Spleen (tissue), 11 donors: ENCODE measurements around the gene FRMD6. TPM values are rescaled to one million over a fixed set of nuclear protein-coding genes. Genes with fewer than 3 reads are reported as not detected.

Source experiments
- DNase-seq: peaks from one replicate; pipeline ENCODE4 v3.0.0-alpha.2; 2020
- H3K27ac ChIP-seq, 8 donors: fragments of 200-600 bp; sonication (generic) in 7 of 8; 1 replicate in 4 of 8; 2 replicates in 4 of 8; pipeline versions ENCODE4 v1.5.0 to v1.8.0; 2016 to 2021; ENCODE audit warnings: inconsistent platforms in 4 of 8, mild to moderate bottlenecking in 4 of 8, moderate library complexity in 1 of 8
- H3K27me3 ChIP-seq, 7 donors: fragments of 200-600 bp; sonication (generic) in 6 of 7; replicated peaks in 1 of 7; 1 replicate in 4 of 7; 2 replicates in 3 of 7; pipeline versions ENCODE4 v1.5.0 to v1.8.0; 2016 to 2021; ENCODE audit warnings: inconsistent platforms in 3 of 7, mild to moderate bottlenecking in 1 of 7
- H3K36me3 ChIP-seq, 6 donors: fragments of 200-600 bp; sonication (generic) in 5 of 6; 1 replicate in 4 of 6; 2 replicates in 2 of 6; pipeline versions ENCODE4 v1.5.0 to v1.8.0; 2016 to 2021; ENCODE audit warnings: inconsistent platforms in 2 of 6
- H3K4me1 ChIP-seq, 6 donors: fragments of 200-600 bp; sonication (generic) in 5 of 6; 1 replicate in 3 of 6; 2 replicates in 3 of 6; pipeline versions ENCODE4 v1.5.0 to v1.8.0; 2016 to 2021; ENCODE audit warnings: inconsistent platforms in 3 of 6
- H3K4me3 ChIP-seq, 8 donors: fragments of 200-600 bp; sonication (generic) in 7 of 8; 1 replicate in 4 of 8; 2 replicates in 4 of 8; pipeline versions ENCODE4 v1.5.0 to v1.8.0; 2016 to 2021; ENCODE audit warnings: inconsistent platforms in 4 of 8, mild to moderate bottlenecking in 4 of 8, moderate library complexity in 2 of 8
- H3K9me3 ChIP-seq, 8 donors: fragments of 200-600 bp; sonication (generic) in 7 of 8; 1 replicate in 4 of 8; 2 replicates in 4 of 8; pipeline versions ENCODE4 v1.5.0 to v1.8.0; 2016 to 2021; ENCODE audit warnings: inconsistent platforms in 4 of 8
- POLR2A ChIP-seq, 3 donors: fragments of 450-650 bp; IDR thresholded peaks; one replicate each; pipeline ENCODE4 v1.5.1; 2017; ENCODE audit warnings: antibody characterized with exemption in 3 of 3, mild to moderate bottlenecking in 1 of 3
- POLR2AphosphoS5 ChIP-seq, 3 donors: sonication (generic); formaldehyde crosslinking; IDR thresholded peaks; one replicate each; pipeline ENCODE4 v1.5.1; 2017; ENCODE audit warnings: antibody characterized with exemption in 3 of 3
- WGBS, 5 donors: extraction: QIAGEN DNeasy Blood & Tissue Kit in 3 of 5; methylation state at CpG; one replicate each; pipeline versions ENCODE4 v1.1.5 to v1.1.7; 2013 to 2018; 5-methylcytosine and 5-hydroxymethylcytosine counted together
- intact Hi-C: fragments of 100-400 bp; cut with DNase I; formaldehyde crosslinking; loops from one replicate; pipeline ENCODE4 v1.15.0; 2023; ENCODE audit warnings: low total_unique reads
- polyA plus RNA-seq, 3 donors: library from polyadenylated mRNA; stranded (reverse); fragments of 200-250 nt; gene quantifications; one replicate each; pipeline ENCODE4 v1.2.1, GENCODE V29; 2013
- total RNA-seq, 7 donors: library from RNA; depleted of rRNA in 3 of 7; stranded (reverse); fragments of >200 nt in 3 of 7; fragmentation: NEBNext Ultra II Directional in 4 of 7; extraction: Animal tissue kit (Norgen Biotek cat#: 25700) in 4 of 7; gene quantifications; one replicate each; pipeline versions ENCODE4 v1.1.0 to v1.2.1, GENCODE V29; 2016 to 2021
- TF ChIP-seq, protein P1 (sequence below), 11 experiments: fragments of 200-600 bp in 7 of 11; fragments of 450-650 bp in 4 of 11; sonication (generic) in 4 of 11; IDR thresholded peaks in 8 of 11; conservative IDR thresholded peaks in 3 of 11; 1 replicate in 7 of 11; 2 replicates in 4 of 11; pipeline versions ENCODE4 v1.4.0 to v1.8.0; 2016 to 2021; ENCODE audit warnings: antibody characterized with exemption in 11 of 11, inconsistent platforms in 4 of 11, mild to moderate bottlenecking in 1 of 11
- donor health status: healthy with polysubstance abuse.
- donor health status: DM: no; HTN: no; CAD: no; lungs with moderate emphysema.
- donor health status: DM: no; HTN: no; CAD: no.
- donor health status: Bipolar disorder and iron deficiency.
- donor health status: healthy.
- donor health status: DM: no; HTN: no; CAD: no.
- donor health status: DM: yes; HTN: yes; CAD: no.

Gene FRMD6
- total and polyA plus RNA-seq, 10 donors: 2.2 to 37.2 (median 26.7) TPM

DNA sequence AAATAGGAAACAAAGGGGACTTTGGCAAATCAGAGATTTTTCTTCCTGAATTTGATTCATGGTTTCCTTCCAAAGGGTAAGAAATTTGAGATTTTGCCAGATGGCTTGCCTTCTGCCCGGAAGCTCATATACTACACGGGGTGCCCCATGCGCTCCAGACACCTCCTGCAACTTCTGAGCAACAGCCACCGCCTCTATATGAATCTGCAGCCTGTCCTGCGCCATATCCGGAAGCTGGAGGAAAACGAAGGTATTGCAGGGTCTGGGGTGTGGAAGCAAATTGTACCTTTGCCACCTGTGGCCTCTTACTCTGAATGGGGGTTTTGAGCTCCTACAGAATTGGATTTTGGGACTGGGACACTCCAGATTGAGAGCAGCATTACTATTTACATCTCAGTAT lies 63.5 kb downstream of the FRMD6 start:
- DNase-seq: no peak
- intact Hi-C loops: no loop called here
- Histone ChIP-seq H3K27ac (no peak overlapping the region), H3K4me1 (no peaks in the 10 kb centered on the region), H3K4me3 (no peak overlapping the region), H3K36me3 (peaks cover 0 to 21% (median 2%) of the 10 kb centered on the region in 6 donors), H3K9me3 (no peaks in the 10 kb centered on the region), H3K27me3 (no peaks in the 10 kb centered on the region)
- no peak for TF ChIP-seq POLR2AphosphoS5 (IDR thresholded peaks at IDR 0.05)
- WGBS, 5 donors: 81 to 88% (median 87%) methylated on average over 7 of the region's 7 CpGs

DNA sequence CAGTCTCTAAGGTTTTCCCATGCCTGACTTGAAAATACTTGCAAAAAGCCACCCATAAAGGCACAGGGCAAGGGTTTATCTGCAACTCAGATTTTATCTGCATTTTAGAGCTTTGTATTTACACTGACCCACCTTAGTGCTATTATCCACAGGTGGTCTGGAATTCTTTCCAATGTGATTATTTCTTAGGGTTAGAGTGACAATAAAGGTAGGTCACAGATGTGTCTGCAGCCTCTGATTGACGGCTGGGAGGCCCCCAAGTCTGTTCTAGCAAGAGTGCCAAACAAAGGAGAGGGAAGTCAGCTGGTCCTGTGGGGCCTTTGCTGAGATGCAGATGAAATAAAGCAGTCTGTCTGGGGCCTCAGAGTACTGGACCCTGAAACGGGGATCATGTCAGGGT lies 64.0 kb downstream of the FRMD6 start:
- no peaks in the 10 kb centered on the region for H3K9me3 ChIP-seq
- WGBS, 5 donors: 72 to 96% (median 79%) methylated on average over 2 of the region's 2 CpGs
- intact Hi-C loops: no loop called here
- no peak overlapping the region for H3K4me3 ChIP-seq
- no peaks in the 10 kb centered on the region for H3K27me3 ChIP-seq
- peaks cover 0 to 24% (median 2%) of the 10 kb centered on the region in 6 donors for H3K36me3 ChIP-seq
- H3K27ac ChIP-seq: no peak overlapping the region
- no peak for TF ChIP-seq POLR2AphosphoS5 (IDR thresholded peaks at IDR 0.05)
- TF ChIP-seq, protein P1, sequence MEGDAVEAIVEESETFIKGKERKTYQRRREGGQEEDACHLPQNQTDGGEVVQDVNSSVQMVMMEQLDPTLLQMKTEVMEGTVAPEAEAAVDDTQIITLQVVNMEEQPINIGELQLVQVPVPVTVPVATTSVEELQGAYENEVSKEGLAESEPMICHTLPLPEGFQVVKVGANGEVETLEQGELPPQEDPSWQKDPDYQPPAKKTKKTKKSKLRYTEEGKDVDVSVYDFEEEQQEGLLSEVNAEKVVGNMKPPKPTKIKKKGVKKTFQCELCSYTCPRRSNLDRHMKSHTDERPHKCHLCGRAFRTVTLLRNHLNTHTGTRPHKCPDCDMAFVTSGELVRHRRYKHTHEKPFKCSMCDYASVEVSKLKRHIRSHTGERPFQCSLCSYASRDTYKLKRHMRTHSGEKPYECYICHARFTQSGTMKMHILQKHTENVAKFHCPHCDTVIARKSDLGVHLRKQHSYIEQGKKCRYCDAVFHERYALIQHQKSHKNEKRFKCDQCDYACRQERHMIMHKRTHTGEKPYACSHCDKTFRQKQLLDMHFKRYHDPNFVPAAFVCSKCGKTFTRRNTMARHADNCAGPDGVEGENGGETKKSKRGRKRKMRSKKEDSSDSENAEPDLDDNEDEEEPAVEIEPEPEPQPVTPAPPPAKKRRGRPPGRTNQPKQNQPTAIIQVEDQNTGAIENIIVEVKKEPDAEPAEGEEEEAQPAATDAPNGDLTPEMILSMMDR (IDR thresholded peaks at IDR 0.05 in 8 of 11, conservative IDR thresholded peaks at IDR 0.05 in 3 of 11): no peak
- no peak for TF ChIP-seq POLR2A (IDR thresholded peaks at IDR 0.05)
- no peaks in the 10 kb centered on the region for H3K4me1 ChIP-seq
- DNase-seq: no peak

DNA sequence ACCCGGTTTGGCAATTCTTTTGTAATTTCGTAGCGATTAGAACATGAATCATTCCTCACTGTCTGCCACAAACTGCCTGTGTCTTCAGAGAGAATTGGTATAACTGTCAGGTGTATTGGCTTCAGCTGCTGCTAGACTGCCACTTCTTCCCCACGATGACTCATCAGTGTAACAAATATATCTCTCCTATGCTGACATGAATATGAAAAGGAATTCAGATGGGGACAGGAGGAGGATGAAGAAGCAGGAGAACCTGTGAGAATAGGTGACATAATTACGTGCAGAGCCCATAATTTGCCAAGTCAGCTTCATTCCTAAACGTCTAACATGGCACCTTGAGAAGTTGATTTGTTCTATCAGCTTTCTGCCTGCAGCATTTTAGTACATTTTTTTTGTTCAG lies 64.9 kb downstream of the FRMD6 start:
- Histone ChIP-seq H3K27me3 (no peaks in the 10 kb centered on the region), H3K36me3 (peaks cover 0 to 30% (median 2%) of the 10 kb centered on the region in 6 donors), H3K4me3 (no peak overlapping the region), H3K9me3 (no peaks in the 10 kb centered on the region), H3K27ac (no peak overlapping the region), H3K4me1 (no peaks in the 10 kb centered on the region)
- TF ChIP-seq POLR2A (IDR thresholded peaks at IDR 0.05) (no peak), POLR2AphosphoS5 (IDR thresholded peaks at IDR 0.05) (no peak)
- TF ChIP-seq, protein P1 (IDR thresholded peaks at IDR 0.05 in 8 of 11, conservative IDR thresholded peaks at IDR 0.05 in 3 of 11): no peak
- 49 to 61% (median 54%) methylated on average over 6 of the region's 6 CpGs for WGBS, 5 donors
- intact Hi-C loops: no loop called here
- DNase-seq: no peak

DNA sequence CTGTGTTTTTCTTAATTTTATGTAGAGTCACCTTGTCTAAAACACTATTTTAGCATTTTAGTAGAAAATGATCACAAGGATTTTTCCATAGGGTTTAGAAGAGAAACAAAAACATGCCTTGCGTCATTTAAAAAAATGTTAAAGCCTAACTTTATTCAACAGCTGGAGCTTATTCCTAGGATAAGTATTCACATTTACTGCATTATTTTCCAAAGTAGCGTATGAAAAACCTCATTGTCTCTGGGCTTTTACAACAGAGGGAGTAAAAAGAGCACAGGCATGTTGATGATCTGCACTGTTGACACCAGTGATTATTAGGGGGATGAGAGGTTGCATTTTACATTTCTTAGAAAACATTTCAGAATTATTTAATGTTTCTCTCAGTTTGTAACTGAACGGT lies 66.1 kb downstream of the FRMD6 start:
- Histone ChIP-seq H3K9me3 (no peaks in the 10 kb centered on the region), H3K36me3 (peaks cover 0 to 41% (median 2%) of the 10 kb centered on the region in 6 donors), H3K27ac (no peak overlapping the region), H3K4me1 (no peaks in the 10 kb centered on the region), H3K27me3 (no peaks in the 10 kb centered on the region), H3K4me3 (no peak overlapping the region)
- 85 to 94% (median 89%) methylated on average over 3 of the region's 3 CpGs for WGBS, 5 donors
- TF ChIP-seq, protein P1 (IDR thresholded peaks at IDR 0.05 in 8 of 11, conservative IDR thresholded peaks at IDR 0.05 in 3 of 11): no peak
- TF ChIP-seq POLR2A (IDR thresholded peaks at IDR 0.05): no peak
- TF ChIP-seq POLR2AphosphoS5 (IDR thresholded peaks at IDR 0.05): no peak
- intact Hi-C loops: no loop called here
- no peak for DNase-seq

DNA sequence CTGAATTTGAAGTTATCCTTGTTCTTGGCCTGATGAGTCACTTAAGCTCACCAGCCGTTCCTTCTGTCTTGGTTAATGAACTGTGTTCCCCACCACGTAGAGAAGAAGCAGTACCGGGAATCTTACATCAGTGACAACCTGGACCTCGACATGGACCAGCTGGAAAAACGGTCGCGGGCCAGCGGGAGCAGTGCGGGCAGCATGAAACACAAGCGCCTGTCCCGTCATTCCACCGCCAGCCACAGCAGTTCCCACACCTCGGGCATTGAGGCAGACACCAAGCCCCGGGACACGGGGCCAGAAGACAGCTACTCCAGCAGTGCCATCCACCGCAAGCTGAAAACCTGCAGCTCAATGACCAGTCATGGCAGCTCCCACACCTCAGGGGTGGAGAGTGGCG lies 68.2 kb downstream of the FRMD6 start:
- TF ChIP-seq POLR2A (IDR thresholded peaks at IDR 0.05) (no peak), POLR2AphosphoS5 (IDR thresholded peaks at IDR 0.05) (no peak)
- TF ChIP-seq, protein P1 (IDR thresholded peaks at IDR 0.05 in 8 of 11, conservative IDR thresholded peaks at IDR 0.05 in 3 of 11): no peak
- Histone ChIP-seq H3K36me3 (peaks cover 0 to 49% (median 4%) of the 10 kb centered on the region in 6 donors), H3K27me3 (no peaks in the 10 kb centered on the region), H3K4me1 (no peaks in the 10 kb centered on the region), H3K27ac (no peak overlapping the region), H3K4me3 (no peak overlapping the region), H3K9me3 (no peaks in the 10 kb centered on the region)
- no peak for DNase-seq
- intact Hi-C loops: no loop called here
- 90 to 96% (median 95%) methylated on average over 17 of the region's 17 CpGs for WGBS, 5 donors
